HCT116 (cell line): ENCODE data around the gene TRIM41. TPM values are rescaled to one million over a fixed set of nuclear protein-coding genes. Genes with fewer than 3 reads are reported as not detected.

Experiments
- ATAC-seq: fragments of 200-7000 bp; cut with Tn5 transposase; 2 replicates; pipeline ENCODE4 v1.9.1; 2020; ENCODE audit warnings: mild to moderate bottlenecking, moderate library complexity
- BruUV-seq: library from RNA; stranded (reverse); fragments of 400-500 nt; replicated peaks from 2 replicates; lab custom pipeline; 2021; lab: Mats Ljungman, UMichigan
- CTCF ChIA-PET: fragments of 300-600 bp; sonication (Branson Sonifier 250); formaldehyde crosslinking; loops from one replicate; lab custom pipeline; 2021; ENCODE audit warnings: antibody characterized with exemption; lab: Charles Lee
- POLR2A ChIA-PET: fragments of 300-600, 350-600 bp; sonication (Branson Sonifier 250); formaldehyde crosslinking; loops from one replicate; lab custom pipeline; 2021; ENCODE audit warnings: antibody characterized with exemption; lab: Charles Lee
- RAD21 ChIA-PET, 2 experiments: fragments of 300-600 bp; sonication (Branson Sonifier 250); formaldehyde crosslinking; loops; one replicate each; lab custom pipeline; 2023; ENCODE audit warnings: low total read pairs in 2 of 2; ENCODE audit not compliant: uncharacterized antibody in 2 of 2, unreplicated experiment in 2 of 2, low non-redundant PET in 1 of 2; lab: Charles Lee
- DNase-seq: peaks from one replicate; pipeline ENCODE4 v3.0.0-alpha.2; 2010; ENCODE audit warnings: low read depth, low spot score
- H2AFZ ChIP-seq: fragments of 200-600 bp; shearing (Covaris generic), sonication (generic); 2 replicates; pipeline ENCODE4 v1.6.1; 2017; ENCODE audit warnings: low read depth, mixed run types, mixed read lengths, antibody characterized with exemption, low read length; ENCODE audit not compliant: poor library complexity, severe bottlenecking
- H3K27ac ChIP-seq: 2 replicates; pipeline ENCODE4 v1.5.1; 2012; ENCODE audit warnings: low read depth, low read length
- H3K27me3 ChIP-seq: fragments of 200-600 bp; sonication (generic); 2 replicates; pipeline ENCODE4 v1.6.1; 2016; ENCODE audit warnings: mixed run types, low read length, mixed read lengths; ENCODE audit not compliant: insufficient read depth
- H3K36me3 ChIP-seq, 2 experiments: fragments of 200-500 bp in 1 of 2; fragments of 200-600 bp in 1 of 2; sonication (Bioruptor generic) in 1 of 2; sonication (generic) in 1 of 2; 2 replicates each; pipeline versions ENCODE4 v1.5.1 to v1.6.1; 2014 to 2016; ENCODE audit warnings: low read length in 2 of 2, inconsistent platforms in 1 of 2, mixed read lengths in 1 of 2, mixed run types in 1 of 2; ENCODE audit not compliant: insufficient read depth in 2 of 2, control insufficient read depth in 1 of 2
- H3K4me1 ChIP-seq, 2 experiments: fragments of 200-600 bp in 1 of 2; sonication (generic) in 1 of 2; 2 replicates each; pipeline versions ENCODE4 v1.5.1 to v1.6.1; 2012 to 2017; ENCODE audit warnings: low read length in 2 of 2, inconsistent platforms in 1 of 2, mild to moderate bottlenecking in 1 of 2, mixed read lengths in 1 of 2, mixed run types in 1 of 2, moderate library complexity in 1 of 2; ENCODE audit not compliant: insufficient read depth in 2 of 2, control insufficient read depth in 1 of 2
- H3K4me2 ChIP-seq: fragments of 200-600 bp; sonication (generic); 2 replicates; pipeline ENCODE4 v1.6.1; 2017; ENCODE audit warnings: mixed run types, low read length, mixed read lengths
- H3K4me3 ChIP-seq, 2 experiments: fragments of 200-600 bp in 1 of 2; sonication (generic) in 1 of 2; replicated peaks in 1 of 2; 2 replicates each; pipeline ENCODE4 v1.5.1; 2011 to 2016; ENCODE audit warnings: low read length in 2 of 2, control low read depth in 1 of 2, low read depth in 1 of 2, mild to moderate bottlenecking in 1 of 2, mixed read lengths in 1 of 2, mixed run types in 1 of 2
- H3K79me2 ChIP-seq: fragments of 200-600 bp; sonication (generic); 2 replicates; pipeline ENCODE4 v1.6.1; 2017; ENCODE audit warnings: mild to moderate bottlenecking, mixed run types, low read length, moderate library complexity, mixed read lengths; ENCODE audit not compliant: insufficient read depth
- H3K9ac ChIP-seq: fragments of 200-600 bp; sonication (generic); 2 replicates; pipeline ENCODE4 v1.6.1; 2016; ENCODE audit warnings: low read length, mixed read lengths
- H3K9me2 ChIP-seq: fragments of 200-600 bp; sonication (generic), shearing (Covaris generic); 2 replicates; pipeline ENCODE4 v1.6.1; 2017; ENCODE audit warnings: mixed run types, mild to moderate bottlenecking, moderate library complexity; ENCODE audit not compliant: insufficient read depth
- H3K9me3 ChIP-seq, 2 experiments: fragments of 200-500 bp in 1 of 2; fragments of 200-600 bp in 1 of 2; sonication (Bioruptor generic) in 1 of 2; sonication (generic) in 1 of 2; 2 replicates each; pipeline ENCODE4 v1.6.1; 2014 to 2017; ENCODE audit warnings: low read length in 2 of 2, mixed read lengths in 2 of 2, inconsistent platforms in 1 of 2, low read depth in 1 of 2, mild to moderate bottlenecking in 1 of 2, mixed run types in 1 of 2, moderate library complexity in 1 of 2; ENCODE audit not compliant: control insufficient read depth in 1 of 2, insufficient read depth in 1 of 2
- H4K20me1 ChIP-seq: fragments of 200-600 bp; sonication (generic), shearing (Covaris generic); 2 replicates; pipeline ENCODE4 v1.6.1; 2017; ENCODE audit warnings: mixed run types, mild to moderate bottlenecking, moderate library complexity; ENCODE audit not compliant: insufficient read depth
- CBX3 ChIP-seq: IDR thresholded peaks from 2 replicates; pipeline ENCODE4 v1.6.1; 2012; ENCODE audit warnings: low read depth
- EGR1 ChIP-seq: IDR thresholded peaks from 2 replicates; pipeline ENCODE4 v1.6.1; 2012; ENCODE audit warnings: low read depth
- ELF1 ChIP-seq: IDR thresholded peaks from 2 replicates; pipeline ENCODE4 v1.6.1; 2012; ENCODE audit warnings: low read depth, borderline replicate concordance
- EZH2 ChIP-seq: fragments of 200-600 bp; sonication (generic); IDR thresholded peaks from 2 replicates; pipeline ENCODE4 v1.6.1; 2017; ENCODE audit warnings: antibody characterized with exemption, mixed run types
- EZH2phosphoT487 ChIP-seq: fragments of 200-600 bp; IDR thresholded peaks from 2 replicates; pipeline ENCODE4 v1.6.1; 2018; ENCODE audit warnings: antibody characterized with exemption, borderline replicate concordance
- JUND ChIP-seq: IDR thresholded peaks from 2 replicates; pipeline ENCODE4 v1.6.1; 2012
- POLR2AphosphoS5 ChIP-seq: IDR thresholded peaks from 2 replicates; pipeline ENCODE4 v1.6.1; 2011; ENCODE audit warnings: mild to moderate bottlenecking, low read depth, low read length, moderate library complexity
- RAD21 ChIP-seq: IDR thresholded peaks from 2 replicates; pipeline ENCODE4 v1.6.1; 2012; ENCODE audit warnings: low read depth, mild to moderate bottlenecking
- SRF ChIP-seq: IDR thresholded peaks from 2 replicates; pipeline ENCODE4 v1.6.1; 2012; ENCODE audit warnings: low read depth
- TCF7L2 ChIP-seq: IDR thresholded peaks from 2 replicates; pipeline ENCODE4 v1.7.0; 2011; ENCODE audit warnings: borderline replicate concordance, inconsistent platforms; ENCODE audit not compliant: insufficient read depth, insufficient read length; ENCODE audit errors: extremely low read depth
- ZNF274 ChIP-seq: fragments of 200-500 bp; sonication (Bioruptor generic); IDR thresholded peaks from 2 replicates; pipeline ENCODE4 v1.6.1; 2014; ENCODE audit warnings: mild to moderate bottlenecking, low read depth, low read length, inconsistent platforms
- intact Hi-C: fragments of 100-400 bp; cut with micrococcal nuclease; formaldehyde crosslinking; loops from 2 replicates; pipeline ENCODE4 v1.10.0; 2022
- total RNA-seq: library from RNA; stranded (reverse); gene quantifications from one replicate; pipeline ENCODE4 v1.2.1, GENCODE V29; 2021; ENCODE audit not compliant: unreplicated experiment
- TF ChIP-seq, protein P1 (sequence below): IDR thresholded peaks from 2 replicates; pipeline ENCODE4 v1.6.1; 2012
- TF ChIP-seq, protein P2 (sequence below): IDR thresholded peaks from 2 replicates; pipeline ENCODE4 v1.6.1; 2012
- TF ChIP-seq, protein P3 (sequence below): IDR thresholded peaks from 2 replicates; pipeline ENCODE4 v1.6.1; 2011; ENCODE audit warnings: mild to moderate bottlenecking, low read length, moderate library complexity; ENCODE audit not compliant: insufficient replicate concordance; ENCODE audit errors: extremely low read depth
- TF ChIP-seq, protein P4 (sequence below): IDR thresholded peaks from 2 replicates; pipeline ENCODE4 v1.6.1; 2012; ENCODE audit warnings: low read depth
- TF ChIP-seq, protein P5 (sequence below), 3 experiments: fragments of 200-600 bp in 1 of 3; sonication (generic) in 1 of 3; IDR thresholded peaks in 2 of 3; conservative IDR thresholded peaks in 1 of 3; 2 replicates each; pipeline ENCODE4 v1.5.1; 2012 to 2017; ENCODE audit warnings: low read depth in 2 of 3, low read length in 2 of 3, antibody characterized with exemption in 1 of 3, borderline replicate concordance in 1 of 3, control low read depth in 1 of 3, mild to moderate bottlenecking in 1 of 3, mixed read lengths in 1 of 3, mixed run types in 1 of 3, moderate library complexity in 1 of 3; ENCODE audit not compliant: insufficient read depth in 1 of 3

TRIM41 gene
- total RNA-seq, 1 experiment from 2014 or later, result 51.8 TPM

DNA sequence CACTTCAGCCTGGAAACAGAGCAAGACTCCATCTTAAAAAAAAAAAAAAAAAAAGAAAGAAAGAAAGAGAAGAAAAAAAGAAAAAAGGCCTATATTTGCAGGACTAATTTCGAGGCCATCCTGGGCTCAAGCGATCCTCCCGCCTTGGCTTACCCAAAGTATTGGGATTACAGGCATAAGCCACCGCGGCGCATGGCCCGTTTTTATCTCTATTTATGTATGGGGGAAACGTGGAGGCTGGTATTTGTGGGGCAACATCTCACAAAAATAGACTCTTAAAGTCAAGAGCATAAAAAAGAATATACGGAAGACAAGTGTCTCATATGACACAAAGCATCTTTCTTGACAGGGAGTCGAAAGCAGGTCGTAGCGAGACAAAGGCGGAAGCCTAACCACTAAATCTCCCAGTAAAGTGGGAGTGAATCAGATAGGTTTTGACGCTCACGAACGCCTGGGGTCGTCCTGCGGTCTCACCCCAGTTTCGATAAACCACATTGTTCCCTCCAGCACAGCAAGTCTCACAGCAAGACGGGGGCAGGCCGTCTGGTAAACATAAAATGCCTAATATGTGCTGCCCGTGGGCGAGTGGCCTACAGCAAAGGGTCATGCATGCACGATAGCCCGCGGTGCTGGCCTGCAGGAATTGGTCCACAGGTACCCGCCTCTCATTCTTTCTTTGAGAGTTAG, 1.8 kb upstream of the TRIM41 start:
- DNase-seq (no peak), ATAC-seq (no peak)
- no TSS peak for BruUV-seq
- Histone ChIP-seq H3K9ac (peak overlapping the region; percentile 88; the same call in 1 of the 2 replicates), H3K36me3 (peaks cover 0 to under 1% of the 10 kb centered on the region in 2 experiments; a peak in 1 of 4 replicates), H3K79me2 (peaks cover 24% of the 10 kb centered on the region), H3K9me2 (no peaks in the 10 kb centered on the region), H2AFZ (no peak overlapping the region), H3K27me3 (no peaks in the 10 kb centered on the region), H3K9me3 (no peaks in the 10 kb centered on the region), H3K4me1 (peaks cover 22 to 49% of the 10 kb centered on the region in 2 experiments), H3K27ac (peak overlapping the region; percentile 92), H3K4me3 (no peak overlapping the region), H4K20me1 (no peaks in the 10 kb centered on the region), H3K4me2 (peak overlapping the region; percentile 100)
- intact Hi-C loops, result loop anchor here (5.0 kb wide), 1 partner anchor 49 kb away; no protein-coding TSS in a partner anchor
- CTCF ChIA-PET, result no interaction called here
- TF ChIP-seq, protein P1, sequence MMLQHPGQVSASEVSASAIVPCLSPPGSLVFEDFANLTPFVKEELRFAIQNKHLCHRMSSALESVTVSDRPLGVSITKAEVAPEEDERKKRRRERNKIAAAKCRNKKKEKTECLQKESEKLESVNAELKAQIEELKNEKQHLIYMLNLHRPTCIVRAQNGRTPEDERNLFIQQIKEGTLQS, result no peak
- TF ChIP-seq, protein P2, sequence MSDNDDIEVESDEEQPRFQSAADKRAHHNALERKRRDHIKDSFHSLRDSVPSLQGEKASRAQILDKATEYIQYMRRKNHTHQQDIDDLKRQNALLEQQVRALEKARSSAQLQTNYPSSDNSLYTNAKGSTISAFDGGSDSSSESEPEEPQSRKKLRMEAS, result no peak
- no peak for TF ChIP-seq POLR2AphosphoS5
- TF ChIP-seq TCF7L2, result no peak
- TF ChIP-seq, protein P3, sequence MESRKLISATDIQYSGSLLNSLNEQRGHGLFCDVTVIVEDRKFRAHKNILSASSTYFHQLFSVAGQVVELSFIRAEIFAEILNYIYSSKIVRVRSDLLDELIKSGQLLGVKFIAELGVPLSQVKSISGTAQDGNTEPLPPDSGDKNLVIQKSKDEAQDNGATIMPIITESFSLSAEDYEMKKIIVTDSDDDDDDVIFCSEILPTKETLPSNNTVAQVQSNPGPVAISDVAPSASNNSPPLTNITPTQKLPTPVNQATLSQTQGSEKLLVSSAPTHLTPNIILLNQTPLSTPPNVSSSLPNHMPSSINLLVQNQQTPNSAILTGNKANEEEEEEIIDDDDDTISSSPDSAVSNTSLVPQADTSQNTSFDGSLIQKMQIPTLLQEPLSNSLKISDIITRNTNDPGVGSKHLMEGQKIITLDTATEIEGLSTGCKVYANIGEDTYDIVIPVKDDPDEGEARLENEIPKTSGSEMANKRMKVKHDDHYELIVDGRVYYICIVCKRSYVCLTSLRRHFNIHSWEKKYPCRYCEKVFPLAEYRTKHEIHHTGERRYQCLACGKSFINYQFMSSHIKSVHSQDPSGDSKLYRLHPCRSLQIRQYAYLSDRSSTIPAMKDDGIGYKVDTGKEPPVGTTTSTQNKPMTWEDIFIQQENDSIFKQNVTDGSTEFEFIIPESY, result no peak
- TF ChIP-seq ELF1, result no peak
- TF ChIP-seq EGR1, result no peak
- no peak for TF ChIP-seq EZH2phosphoT487
- TF ChIP-seq, protein P4, sequence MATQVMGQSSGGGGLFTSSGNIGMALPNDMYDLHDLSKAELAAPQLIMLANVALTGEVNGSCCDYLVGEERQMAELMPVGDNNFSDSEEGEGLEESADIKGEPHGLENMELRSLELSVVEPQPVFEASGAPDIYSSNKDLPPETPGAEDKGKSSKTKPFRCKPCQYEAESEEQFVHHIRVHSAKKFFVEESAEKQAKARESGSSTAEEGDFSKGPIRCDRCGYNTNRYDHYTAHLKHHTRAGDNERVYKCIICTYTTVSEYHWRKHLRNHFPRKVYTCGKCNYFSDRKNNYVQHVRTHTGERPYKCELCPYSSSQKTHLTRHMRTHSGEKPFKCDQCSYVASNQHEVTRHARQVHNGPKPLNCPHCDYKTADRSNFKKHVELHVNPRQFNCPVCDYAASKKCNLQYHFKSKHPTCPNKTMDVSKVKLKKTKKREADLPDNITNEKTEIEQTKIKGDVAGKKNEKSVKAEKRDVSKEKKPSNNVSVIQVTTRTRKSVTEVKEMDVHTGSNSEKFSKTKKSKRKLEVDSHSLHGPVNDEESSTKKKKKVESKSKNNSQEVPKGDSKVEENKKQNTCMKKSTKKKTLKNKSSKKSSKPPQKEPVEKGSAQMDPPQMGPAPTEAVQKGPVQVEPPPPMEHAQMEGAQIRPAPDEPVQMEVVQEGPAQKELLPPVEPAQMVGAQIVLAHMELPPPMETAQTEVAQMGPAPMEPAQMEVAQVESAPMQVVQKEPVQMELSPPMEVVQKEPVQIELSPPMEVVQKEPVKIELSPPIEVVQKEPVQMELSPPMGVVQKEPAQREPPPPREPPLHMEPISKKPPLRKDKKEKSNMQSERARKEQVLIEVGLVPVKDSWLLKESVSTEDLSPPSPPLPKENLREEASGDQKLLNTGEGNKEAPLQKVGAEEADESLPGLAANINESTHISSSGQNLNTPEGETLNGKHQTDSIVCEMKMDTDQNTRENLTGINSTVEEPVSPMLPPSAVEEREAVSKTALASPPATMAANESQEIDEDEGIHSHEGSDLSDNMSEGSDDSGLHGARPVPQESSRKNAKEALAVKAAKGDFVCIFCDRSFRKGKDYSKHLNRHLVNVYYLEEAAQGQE, result no peak
- TF ChIP-seq RAD21, result no peak
- no peak for TF ChIP-seq EZH2
- no peak for TF ChIP-seq SRF
- TF ChIP-seq, protein P5, sequence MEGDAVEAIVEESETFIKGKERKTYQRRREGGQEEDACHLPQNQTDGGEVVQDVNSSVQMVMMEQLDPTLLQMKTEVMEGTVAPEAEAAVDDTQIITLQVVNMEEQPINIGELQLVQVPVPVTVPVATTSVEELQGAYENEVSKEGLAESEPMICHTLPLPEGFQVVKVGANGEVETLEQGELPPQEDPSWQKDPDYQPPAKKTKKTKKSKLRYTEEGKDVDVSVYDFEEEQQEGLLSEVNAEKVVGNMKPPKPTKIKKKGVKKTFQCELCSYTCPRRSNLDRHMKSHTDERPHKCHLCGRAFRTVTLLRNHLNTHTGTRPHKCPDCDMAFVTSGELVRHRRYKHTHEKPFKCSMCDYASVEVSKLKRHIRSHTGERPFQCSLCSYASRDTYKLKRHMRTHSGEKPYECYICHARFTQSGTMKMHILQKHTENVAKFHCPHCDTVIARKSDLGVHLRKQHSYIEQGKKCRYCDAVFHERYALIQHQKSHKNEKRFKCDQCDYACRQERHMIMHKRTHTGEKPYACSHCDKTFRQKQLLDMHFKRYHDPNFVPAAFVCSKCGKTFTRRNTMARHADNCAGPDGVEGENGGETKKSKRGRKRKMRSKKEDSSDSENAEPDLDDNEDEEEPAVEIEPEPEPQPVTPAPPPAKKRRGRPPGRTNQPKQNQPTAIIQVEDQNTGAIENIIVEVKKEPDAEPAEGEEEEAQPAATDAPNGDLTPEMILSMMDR (IDR thresholded peaks at IDR 0.05 in 2 of 3, conservative IDR thresholded peaks at IDR 0.05 in 1 of 3; ENCODE audit: borderline replicate concordance in 1 of 3, insufficient read depth in 1 of 3, low read depth in 2 of 3, low read length in 2 of 3), result no peak
- no peak for TF ChIP-seq JUND
- no peak for TF ChIP-seq CBX3
- TF ChIP-seq ZNF274, result no peak
- RAD21 ChIA-PET, result no interaction called here
- POLR2A ChIA-PET, result interaction anchor here (1.1 to 2.8 kb wide), 5 partner anchors 14 to 48 kb away, joined by 3 to 22 read pairs (median 4); partner anchors contain the start of gene TRIM7
